GM19324 (cell line): ENCODE results near the gene NRAP.
A peak's percentile ranks its signal among the peaks of the same experiment; 100 is the strongest.
"Not testable (repeated sequence)": the region's sequence is repeated elsewhere in the genome, so short reads cannot be mapped to it uniquely, and the experiment has no call there.

Experiments
- ATAC-seq: cut with Tn5 transposase; IDR thresholded peaks from one replicate; pipeline ENCODE4 v1.9.1; 2021; ENCODE audit warnings: mild to moderate bottlenecking, moderate library complexity; ENCODE audit not compliant: unreplicated experiment, low FRiP score

NRAP gene

DNA sequence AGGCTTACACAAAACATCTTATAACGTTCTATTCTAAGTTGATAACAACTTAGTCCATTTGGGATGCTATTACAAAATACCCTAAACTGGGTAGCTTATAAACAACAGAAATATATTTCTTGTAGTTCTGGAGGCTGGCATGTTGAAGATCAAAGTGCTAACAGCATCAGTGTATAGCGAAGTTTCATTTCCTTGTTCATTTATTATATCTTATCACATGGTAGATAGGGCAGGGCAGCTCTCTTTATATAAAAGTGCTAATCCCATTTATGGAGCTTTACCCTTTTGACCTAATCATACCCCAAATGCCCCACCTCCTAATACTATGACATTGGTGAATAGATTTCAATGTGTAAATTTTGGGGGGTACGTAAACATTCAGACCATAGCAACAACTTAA is 22.2 kb upstream of the NRAP start:
- ATAC-seq = no peak

DNA sequence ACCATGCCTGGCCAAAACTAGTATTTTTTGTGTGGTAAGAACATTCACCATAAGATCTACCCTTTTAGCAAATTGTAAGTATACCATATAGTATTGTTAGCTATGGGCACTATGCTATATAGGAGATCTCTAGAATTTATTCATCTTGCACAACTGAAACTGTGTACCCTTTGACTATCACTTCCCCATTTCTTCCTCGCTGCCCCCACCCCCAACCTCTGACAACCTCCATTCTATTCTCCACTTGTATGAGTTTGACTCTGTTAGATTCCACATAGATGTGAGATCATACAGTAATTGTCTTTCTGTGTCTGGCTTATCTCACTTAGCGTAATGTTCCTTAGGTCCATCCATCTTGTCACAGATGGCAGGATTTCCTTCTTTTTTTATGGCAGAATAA is 19.5 kb upstream of the NRAP start:
- no peak for ATAC-seq

DNA sequence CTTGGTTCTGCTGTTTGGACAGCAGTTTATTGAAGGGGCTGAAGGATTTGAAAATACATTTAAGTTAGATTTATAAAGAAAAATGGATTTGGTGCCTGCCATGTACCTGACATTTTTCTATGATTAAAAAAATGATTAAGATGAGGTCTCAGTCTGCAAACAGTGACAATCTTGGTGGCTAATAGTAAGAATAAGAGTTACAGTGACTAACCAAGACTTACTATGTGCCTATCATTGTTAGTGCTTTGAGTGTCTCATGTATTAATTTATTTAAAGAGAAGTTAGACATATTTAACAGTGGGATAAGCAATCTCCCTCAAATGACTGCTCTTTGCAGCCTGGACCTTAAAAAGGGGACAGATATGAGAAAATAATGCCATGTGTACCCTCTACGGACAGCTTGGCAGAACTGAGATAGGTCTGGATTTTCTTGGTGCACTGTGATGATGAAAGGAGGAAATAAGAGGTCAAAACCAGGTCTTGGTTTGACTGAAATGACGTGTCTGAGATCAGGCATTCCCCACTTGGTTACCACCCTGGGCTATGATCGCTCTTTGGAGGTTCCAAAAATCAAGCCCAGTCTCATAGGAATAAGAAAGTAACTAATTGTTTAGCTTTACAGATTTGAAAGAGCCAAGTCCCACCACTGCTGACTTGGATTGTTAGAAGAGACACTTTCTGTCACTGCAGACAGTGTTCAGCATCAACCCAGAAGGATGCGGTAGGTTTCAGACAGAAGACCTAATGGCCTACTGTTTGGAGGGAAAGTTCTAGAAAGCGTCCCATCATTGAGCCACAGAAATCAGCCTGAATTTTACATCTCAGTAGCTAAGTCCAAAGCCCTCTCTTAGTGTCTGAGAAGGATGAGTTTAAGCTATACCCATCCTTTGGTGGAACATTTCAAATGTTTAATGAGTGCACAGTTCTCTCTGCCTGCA is 18.0 kb upstream of the NRAP start:
- ATAC-seq = peak; percentile 44

DNA sequence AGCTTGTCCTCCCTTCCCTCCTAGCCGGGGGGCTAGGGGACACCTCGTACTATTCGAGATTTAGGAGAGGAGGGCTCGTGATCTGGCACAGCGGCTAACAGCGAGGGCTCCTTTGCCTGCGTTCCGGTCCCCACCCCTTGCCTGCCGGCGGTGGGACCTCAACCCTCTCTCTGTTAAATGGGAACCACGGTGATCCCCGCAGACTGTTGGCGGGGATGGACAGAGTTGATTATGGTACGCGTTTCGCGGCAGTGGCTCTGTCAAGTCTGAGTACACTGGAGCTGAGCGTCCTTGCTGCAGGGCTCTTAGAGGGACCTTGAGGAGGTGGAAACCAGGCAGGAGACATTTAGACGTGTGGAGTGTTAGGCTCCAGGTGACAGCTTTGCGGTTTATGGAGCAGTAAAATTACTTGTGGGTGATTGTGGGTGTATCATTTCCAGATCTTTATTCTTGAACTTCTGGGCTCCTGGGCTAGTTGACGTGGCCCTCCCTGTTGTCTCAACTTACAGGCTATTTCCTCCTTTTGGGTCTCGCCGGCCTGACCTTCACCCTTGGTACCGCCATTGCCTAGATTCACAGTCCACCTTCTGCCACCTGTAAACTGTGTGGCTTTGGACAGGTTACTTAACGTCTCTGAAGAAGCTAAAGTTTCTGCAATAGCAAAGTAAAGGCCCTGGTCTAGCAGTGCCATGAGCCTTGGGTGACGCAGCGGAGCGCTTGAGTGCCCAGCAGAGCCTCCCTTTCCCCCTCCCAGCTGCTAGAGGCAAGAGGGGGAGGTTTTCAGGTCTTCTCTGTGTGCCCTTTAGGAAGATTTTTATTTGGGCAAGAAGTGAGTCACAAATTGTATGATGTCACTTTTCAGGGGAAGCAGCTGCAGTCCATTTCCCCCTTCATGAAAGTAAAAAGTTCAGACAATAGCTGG is 16.6 kb upstream of the NRAP start:
- ATAC-seq = peak; percentile 21

DNA sequence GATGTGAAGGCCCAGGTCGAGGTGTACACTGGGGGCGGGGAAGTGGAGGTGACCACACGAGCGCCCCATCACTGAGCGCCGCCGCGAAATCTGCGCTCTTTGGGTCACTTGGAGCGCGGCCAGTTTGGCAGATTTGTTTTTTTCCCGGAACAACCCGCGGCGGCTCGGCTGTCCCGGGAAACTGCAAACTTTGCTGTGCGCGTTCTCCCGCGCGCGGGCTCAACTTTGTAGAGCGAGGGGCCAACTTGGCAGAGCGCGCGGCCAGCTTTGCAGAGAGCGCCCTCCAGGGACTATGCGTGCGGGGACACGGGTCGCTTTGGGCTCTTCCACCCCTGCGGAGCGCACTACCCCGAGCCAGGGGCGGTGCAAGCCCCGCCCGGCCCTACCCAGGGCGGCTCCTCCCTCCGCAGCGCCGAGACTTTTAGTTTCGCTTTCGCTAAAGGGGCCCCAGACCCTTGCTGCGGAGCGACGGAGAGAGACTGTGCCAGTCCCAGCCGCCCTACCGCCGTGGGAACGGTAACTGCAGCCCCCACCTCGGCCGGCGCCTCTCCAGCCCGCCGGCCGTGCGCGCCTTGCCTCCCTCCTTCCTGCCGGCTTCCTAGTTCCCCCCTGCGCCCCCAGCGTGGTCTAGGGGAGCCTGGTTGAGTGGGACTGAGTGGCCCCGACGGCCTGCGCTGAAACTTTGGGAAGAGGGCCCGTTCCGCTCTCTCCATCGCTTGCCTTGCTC is 15.8 kb upstream of the NRAP start, which contains the start of gene CASP7:
Gene CASP7 (plus strand): TSS at position 450 of the 727 bp plus-strand sequence. CDS start 17,582 bp downstream, outside the sequence.
- peak; percentile 84 for ATAC-seq

DNA sequence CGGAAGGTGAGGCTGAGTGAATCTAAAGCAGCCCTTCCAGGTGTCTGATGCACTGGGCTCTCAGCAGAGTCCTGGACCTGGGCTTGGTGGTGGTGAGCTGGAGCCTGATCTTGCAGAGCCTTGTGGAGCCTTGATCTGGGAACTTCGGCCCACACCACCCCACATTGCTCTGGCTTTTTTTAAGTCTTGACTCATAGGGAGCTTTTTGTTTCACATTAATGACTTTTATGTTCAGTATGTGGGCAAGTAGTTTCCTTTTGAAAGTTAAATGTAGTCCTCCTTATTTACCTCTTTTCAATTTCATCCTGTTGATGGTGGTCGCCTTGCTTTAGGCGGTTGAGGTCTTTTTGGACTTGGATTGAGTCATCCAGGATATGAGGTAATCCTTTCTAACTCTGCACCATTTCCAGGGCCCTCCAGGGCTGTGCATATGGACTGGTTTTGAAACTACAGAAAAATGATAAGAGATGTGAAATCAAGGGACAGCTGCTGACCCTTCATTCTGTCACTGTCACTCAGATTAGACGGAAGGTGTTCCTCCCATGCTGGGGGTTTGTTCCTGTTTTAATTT is 2.9 kb upstream of the NRAP start:
- ATAC-seq = no peak

DNA sequence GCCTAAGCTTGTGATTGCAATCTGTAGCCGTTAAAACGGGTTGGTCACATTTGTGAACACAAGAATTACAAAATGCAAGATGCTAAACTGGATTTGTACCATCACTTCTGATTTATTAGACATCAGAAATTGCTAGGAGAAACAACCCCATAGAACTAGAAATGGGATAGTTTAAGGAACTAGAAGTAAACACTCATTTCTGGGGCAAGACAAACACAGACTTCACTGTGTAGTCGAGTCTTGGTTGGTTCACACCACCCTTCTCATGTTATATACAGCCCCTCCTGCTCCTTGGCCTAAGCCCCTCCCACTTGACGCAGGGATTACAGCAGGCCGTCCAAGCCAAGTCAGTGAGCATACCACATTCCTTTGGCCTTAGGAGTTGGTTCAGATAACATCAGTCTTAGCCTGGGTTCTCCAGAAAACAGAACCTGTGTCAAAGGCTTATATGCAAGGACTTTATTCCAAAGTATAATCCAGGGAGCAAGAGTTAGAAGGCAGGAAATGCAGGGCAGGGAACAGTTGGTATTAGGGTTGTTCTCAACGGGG is 2.0 kb upstream of the NRAP start:
- no peak for ATAC-seq

DNA sequence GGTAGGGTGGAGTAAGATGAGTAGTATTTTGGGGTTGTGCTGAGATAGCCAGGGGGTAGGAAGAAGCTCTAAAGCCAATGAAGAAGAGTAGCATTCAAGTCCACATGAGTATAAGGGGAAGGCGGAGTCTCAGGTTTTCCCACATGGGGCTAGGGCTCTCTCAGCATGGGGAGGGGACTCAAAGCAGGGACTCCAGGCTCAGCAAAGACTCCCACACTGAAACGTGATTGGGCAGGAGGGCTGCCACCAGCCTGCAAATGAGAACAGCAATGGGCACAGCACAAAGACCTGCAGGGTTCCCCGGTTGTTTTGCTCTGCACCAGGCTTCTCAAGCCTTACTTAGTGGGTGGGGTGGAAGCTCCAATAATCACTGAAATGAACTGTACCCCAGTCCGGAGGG is 1.5 kb upstream of the NRAP start:
- ATAC-seq = no peak

DNA sequence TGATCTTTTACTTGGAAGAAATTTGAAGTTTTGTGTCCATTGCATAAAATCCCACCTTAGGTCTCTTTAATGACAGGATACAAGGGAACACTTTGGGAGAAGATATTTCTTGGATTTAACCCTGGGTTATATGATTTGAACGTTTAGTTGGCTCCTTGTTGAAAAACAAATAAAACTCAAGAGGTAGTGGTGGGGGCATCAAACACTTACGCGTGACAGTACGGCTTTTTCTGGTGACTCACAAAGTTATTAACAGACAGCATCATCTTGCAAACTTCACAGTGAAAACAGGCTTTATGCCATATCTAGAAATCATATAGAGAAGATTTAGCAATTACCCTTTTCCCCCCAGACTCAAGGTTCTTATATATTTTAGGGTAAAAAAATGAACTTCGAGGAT is 699 bp downstream of the NRAP start:
- no peak for ATAC-seq

DNA sequence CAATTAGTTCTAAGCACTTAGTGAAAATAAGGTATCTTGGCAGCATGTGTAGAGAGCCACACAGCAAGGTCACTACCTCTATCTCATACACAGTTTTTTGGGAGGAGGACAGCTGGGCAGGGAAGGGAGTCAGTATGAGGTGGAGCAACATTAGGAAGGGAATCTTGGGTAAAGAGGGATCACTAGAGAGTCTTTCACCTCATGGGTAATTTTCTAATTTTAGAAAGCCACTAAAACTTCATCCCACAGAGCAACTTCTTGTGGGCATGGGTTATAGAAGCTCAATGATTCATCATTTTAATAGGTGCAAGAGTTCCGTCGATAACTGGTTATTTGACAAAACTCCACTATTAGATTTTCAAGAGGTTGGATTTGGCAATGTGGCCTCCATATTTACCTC is 2.5 kb downstream of the NRAP start:
- ATAC-seq = no peak

DNA sequence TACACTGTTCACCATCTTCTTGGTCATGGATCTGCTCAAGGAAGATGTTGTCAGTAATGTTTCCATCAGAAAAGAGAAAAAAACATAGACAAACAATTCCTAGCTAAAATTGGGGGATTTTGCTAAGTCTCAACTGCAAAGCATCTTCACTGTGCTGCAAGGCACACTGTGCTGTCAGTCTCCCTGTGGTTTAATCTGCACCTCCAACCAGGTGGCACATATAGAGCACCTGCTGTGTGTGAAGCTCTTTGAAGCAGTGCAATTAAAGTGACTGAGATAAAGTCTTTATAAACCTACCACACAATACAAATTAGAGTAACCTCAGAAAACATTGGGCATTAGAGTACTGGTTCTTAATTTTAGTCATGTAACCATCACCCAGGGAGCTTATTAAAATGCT is 6.3 kb downstream of the NRAP start:
- no peak for ATAC-seq

DNA sequence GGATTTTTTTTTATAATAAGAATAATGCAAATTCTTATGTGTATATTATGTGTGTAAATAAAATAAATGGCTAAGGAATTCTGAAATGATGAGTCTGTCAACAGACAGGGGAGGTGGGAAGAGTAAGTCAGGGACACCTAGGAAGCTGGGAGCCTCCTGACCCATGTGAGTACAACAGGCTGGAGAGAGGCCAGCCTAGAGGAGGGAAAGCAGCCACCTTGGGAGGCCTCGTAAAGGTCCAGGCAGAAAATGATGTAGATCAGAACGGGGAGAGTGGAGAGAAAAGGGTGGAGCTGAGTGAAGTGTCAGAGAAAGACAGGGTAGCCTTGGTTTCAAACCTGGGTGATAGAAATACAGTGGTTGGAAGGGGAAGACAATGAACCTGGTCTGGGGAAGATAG is 6.9 kb downstream of the NRAP start:
- no peak for ATAC-seq

DNA sequence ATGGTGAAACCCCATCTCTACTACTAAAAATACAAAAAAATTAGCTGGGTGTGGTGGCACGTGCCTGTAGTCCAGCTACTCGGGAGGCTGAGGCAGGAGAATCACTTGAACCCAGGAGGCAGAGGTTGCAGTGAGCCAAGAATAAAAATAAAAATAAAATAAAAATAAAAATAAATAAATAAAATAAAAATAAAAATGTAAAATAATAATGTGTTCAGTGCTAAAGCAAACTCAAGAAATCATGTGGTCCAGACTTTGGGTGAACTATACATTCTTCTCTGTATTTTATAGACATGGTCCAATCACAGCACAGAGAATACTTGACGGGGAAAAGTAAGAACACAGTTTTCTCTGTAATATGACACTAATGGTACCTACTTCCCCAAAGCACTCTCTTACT is 11.4 kb downstream of the NRAP start:
- ATAC-seq = not testable (repeated sequence)

DNA sequence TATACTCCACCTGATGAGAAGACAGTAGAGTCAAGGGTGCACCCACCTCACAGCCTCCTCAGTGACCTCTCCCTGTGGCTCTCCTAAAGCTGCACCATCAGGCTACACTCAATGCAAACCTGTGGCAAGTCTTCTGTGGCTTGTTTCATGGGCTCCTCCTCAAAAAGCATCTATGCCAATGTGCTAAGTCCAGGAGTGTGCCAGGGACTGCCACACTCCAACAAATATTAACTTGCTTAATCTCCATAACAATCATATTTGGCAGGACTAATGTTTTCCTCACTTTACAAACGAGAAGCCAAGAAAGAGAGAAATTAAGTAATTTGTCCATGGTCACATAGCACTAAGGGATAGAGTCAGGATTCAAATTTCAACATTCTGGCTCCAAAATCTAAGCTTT is 11.9 kb downstream of the NRAP start:
- no peak for ATAC-seq

DNA sequence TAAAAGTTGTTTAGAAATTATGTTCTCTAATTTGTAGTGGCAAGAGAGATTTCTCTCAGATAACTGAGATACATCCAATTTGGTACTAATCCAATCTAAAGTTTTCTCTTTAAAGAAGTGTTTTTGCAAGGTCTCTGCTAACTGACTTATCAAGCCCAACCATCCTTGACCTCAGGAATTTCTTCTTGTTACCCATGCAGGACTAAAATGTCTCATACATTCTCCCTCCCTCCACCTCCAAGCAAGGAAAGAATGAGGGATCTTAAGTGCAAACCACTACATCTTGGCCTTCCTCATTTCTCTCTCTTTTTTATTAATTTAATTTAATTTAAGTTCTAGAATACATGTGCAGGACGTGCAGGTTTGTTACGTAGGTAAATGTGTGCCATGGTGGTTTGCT is 12.8 kb downstream of the NRAP start:
- no peak for ATAC-seq

DNA sequence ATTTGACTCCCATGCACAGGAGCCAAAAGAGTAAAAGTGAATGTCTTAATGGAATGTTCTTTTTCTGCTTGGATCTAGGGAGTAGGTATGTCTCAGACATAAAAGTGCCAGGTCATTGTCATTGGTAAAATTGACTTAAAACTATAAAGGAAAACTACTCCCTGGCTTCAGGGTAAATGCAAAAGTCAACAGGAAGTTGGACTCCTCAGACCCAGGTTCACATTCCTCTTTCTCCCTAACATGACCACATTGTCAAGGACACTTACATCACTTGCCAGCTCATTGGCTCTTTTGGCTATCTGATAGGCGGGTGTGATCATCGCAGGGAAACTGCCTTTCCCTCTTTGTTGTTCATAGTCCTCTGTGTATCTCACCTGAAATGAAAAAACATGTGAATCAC is 13.7 kb downstream of the NRAP start:
- no peak for ATAC-seq

DNA sequence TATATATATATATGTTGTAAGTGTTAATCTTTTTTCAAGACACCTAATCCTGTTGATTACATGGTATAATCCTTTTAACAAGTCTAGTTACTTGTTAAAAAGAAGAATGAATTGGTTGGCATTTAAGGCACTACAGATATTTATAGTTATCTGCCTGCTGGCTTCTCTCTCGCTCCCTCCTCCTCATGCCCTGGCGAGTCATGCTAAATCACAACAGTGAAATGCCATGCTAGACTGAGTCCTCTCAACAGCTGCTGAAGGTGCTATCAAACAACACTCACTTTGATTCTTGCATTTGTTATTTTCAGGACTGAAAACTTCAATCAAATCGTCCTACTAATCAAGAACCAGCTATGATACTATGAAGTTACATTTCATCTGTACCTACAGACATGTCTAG is 15.4 kb downstream of the NRAP start:
- ATAC-seq = no peak

DNA sequence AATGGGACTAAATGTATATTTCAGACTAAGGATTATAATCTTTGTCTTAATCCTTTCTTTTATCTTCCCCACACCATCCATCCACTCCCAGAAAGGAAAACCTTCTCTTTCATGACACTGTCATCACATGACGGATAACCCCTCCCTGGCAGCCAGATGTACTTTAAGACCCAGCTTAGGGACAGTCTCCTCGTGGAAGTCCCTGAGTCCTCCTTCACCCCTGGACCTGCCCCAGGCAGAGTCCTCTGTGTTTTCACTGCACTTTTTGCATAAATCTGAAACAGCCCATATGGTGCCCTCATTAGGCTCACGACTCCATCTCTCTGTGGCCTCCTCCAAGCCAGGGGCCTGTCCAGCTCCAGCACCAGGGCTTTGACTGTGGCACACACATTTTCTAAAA is 16.0 kb downstream of the NRAP start:
- no peak for ATAC-seq

DNA sequence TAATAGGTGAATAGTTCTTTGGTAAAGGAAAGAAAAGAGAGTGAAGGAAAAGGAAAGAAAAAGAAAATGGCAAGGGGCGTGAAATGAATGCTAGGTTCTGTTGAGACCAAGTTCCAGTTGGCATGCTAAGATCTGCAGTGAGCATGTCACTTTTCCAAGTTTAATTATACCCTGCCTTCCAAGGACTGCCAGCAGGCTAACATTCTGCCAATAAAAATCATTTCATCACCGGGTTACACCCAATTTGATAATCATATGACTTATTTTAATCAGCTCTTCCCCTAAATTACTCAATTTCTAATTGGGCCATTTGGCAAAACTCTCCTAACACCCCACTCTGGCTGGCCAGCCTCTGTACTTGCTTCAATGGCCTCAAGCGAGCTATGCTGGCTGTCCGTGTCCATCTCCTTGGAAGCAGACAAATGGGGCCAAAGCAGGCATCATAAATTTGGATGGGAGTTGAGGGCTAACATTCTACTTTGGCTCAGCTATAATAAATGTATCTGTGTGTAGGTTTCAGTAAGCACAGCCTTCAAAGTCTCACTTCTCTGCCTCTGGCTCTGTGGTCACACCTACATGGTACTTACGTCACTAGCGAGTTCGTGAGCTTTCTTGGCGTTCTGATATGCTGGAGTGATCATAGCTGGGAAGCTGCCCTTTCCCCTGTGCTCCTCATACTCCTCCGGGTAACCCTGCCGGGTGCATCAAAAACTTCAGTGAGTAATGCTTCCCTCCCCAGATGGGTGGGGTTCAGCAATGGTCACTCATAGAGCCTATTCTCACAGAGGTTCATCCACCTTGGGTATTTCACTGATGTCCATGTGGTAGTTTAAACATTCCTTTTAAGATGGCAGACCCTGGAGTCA is 17.3 kb downstream of the NRAP start:
- no peak for ATAC-seq
